ENCODE results near the gene GNAI2. TPM values are rescaled to one million over a fixed set of nuclear protein-coding genes. Genes with fewer than 3 reads are reported as not detected.

GNAI2 gene
- total RNA-seq, 4 donors from 2014 or later = 71.8 to 178 (median 98.4) TPM

DNA sequence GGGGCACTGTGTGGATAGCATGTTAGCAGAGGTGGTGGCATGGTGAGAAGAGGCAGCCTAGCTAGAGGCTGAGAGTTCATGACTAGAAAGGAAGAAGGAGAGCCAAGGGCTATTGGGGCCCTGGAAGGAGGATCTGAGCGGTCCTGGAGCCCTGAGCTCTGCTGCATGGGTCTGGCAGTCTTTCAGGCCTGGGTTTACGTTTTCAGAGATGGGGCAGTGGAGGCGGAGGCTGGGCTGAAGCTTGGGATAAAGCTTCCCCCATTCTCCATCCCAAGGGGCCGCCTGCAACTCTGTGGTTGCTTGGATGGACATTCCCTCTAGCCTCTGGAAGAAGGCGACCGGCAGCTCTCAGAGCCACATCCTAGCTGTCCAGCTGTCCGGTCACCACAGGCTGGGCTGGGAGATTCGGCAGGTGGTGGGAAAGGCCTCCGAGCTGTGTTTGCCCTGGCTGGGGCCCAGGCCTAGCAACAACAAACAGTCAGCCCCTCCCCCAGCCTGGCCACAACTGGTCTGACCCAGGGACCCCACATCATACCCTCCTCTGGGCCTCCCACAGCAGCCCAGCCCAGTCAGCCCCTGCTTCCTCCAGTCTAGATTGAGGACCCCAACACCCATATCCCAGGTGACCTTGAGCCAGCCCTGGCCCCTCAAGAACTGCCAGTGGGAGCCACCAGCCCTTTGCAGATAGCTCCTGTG, 32.7 kb upstream of the GNAI2 start:
- Histone ChIP-seq H3K36me3 (no peaks in the 10 kb centered on the region), H3K9me3 (no peaks in the 10 kb centered on the region), H3K27ac (no peak overlapping the region), H3K27me3 (peaks cover 0 to 23% of the 10 kb centered on the region in 2 donors), H3K4me1 (peaks cover 4 to 18% (median 11%) of the 10 kb centered on the region in 4 donors), H3K4me3 (no peak overlapping the region)
- TF ChIP-seq CTCF (IDR thresholded peaks at IDR 0.05) (no peak), POLR2A (IDR thresholded peaks at IDR 0.05) (no peak)
- no peak for DNase-seq

GRCh38 chr3:50203809-50204803, 31.9 kb upstream of the GNAI2 start:
- no peak overlapping the region for H3K4me3 ChIP-seq
- H3K27me3 ChIP-seq = peaks cover 0 to 23% of the 10 kb centered on the region in 2 donors
- TF ChIP-seq POLR2A (IDR thresholded peaks at IDR 0.05) (no peak), CTCF (IDR thresholded peaks at IDR 0.05) (no peak)

DNA sequence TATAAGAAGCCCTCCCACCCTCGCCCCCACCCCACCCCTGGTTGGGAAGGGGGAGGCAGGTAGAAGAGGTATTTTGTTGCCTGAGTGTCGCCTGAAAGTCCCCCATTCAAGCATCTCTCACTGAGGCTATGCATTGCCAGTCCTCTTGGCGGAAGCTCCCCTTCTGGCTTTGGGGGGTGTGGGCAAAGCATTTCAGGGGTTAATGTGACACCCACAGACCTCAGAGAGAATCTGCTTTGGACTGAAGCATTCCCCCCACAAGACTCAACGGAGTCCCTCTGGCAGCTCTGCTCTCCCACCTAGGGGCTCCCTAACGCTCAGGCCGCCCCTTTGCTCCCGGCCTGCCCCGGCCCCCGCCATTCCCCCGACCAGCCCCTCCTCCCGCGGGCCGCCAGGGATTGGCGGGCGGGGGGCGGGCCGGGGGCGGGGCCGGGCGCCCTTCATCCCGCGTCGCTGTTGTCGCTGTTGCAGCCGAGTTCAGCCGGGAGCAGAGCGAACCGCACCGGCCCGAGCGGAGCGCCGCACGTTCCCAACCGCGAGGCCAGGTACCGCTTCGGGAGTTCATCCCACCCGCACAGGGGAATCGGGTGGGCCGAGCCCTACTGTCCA, 31.1 kb upstream of the GNAI2 start, which contains the start of gene SLC38A3:
Gene SLC38A3, plus strand, starts transcription at position 468 of the 609 bp plus-strand sequence. CDS start 8,929 bp downstream, outside the sequence.
- peak within 1 kb of the TSS; percentile 15 to 49 (median 38) for H3K4me3 ChIP-seq
- H3K27ac ChIP-seq = no peak within 1 kb of the TSS
- H3K4me1 ChIP-seq = peaks cover 4 to 18% (median 11%) of the 10 kb centered on the region in 4 donors
- TF ChIP-seq CTCF (IDR thresholded peaks at IDR 0.05) (no peak), POLR2A (IDR thresholded peaks at IDR 0.05) (no peak)
- no peak for DNase-seq
- no peaks in the 10 kb centered on the region for H3K36me3 ChIP-seq
- no peaks in the 10 kb centered on the region for H3K9me3 ChIP-seq
- peaks cover 0 to 23% of the 10 kb centered on the region in 2 donors for H3K27me3 ChIP-seq

More at GRCh38 chr3:50203809-50204803, 31.9 kb upstream of the GNAI2 start:
- no peaks in the 10 kb centered on the region for H3K36me3 ChIP-seq
- no peak overlapping the region for H3K27ac ChIP-seq
- no peak for DNase-seq
- H3K4me1 ChIP-seq = peaks cover 4 to 18% (median 11%) of the 10 kb centered on the region in 4 donors
- H3K9me3 ChIP-seq = no peaks in the 10 kb centered on the region

DNA sequence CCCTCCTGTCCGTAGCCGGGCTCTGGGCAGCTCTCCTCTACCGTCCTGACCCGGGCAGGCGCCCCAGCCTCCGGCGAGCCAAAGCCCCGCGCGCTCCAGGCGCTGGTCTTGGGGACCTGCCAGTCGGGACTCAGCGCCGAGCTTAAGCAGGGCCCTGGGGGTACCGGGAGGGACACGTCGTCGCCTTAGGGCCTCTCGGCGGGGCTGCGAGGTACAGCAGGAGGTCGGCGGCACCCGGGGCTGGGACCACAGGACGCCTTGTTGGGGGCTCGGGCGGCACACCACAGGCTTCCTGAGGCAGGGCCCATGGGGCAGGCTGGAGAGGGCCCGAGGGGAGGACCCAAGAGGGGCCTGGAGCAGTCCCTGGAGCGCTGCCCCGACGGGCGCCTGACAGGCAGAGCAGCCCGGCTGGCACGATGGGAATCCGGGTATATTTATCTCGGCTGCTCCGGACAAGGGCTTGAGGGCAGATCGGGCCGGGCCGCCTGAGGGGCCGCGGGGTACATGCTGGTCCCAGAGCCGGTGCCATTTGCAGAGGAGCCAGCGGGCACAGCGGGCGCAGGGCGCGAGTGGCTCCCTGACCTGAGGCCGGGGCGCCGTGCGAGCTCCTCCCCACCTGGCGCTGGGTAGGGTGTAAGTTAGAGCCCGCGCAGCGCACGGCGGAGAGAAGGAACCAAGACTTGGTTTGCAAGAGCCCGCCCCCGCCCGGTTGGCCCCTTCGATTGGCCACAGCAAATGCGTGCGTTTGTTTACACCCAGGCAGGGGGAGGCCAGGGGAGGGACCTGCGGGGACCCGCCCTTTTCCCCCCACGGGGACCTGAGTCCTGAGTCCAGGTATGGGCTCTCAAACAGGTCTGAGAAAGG, 30.4 kb upstream of the GNAI2 start:
- TF ChIP-seq CTCF (IDR thresholded peaks at IDR 0.05) = no peak
- TF ChIP-seq POLR2A (IDR thresholded peaks at IDR 0.05) = no peak
- Histone ChIP-seq H3K9me3 (no peaks in the 10 kb centered on the region), H3K4me1 (peaks cover 4 to 18% (median 11%) of the 10 kb centered on the region in 4 donors), H3K27me3 (peaks cover 0 to 23% of the 10 kb centered on the region in 2 donors), H3K36me3 (no peaks in the 10 kb centered on the region), H3K27ac (no peak overlapping the region), H3K4me3 (peak overlapping the region; percentile 15 to 49 (median 38))
- peak; percentile 27 to 66 (median 60) for DNase-seq

Data from Peyer's patch (tissue), 4 donors.